ENCODE data around the gene UGDH.
"Not testable (repeated sequence)": the region's sequence is repeated elsewhere in the genome, so short reads cannot be mapped to it uniquely, and the experiment has no call there.

GRCh38 chr4:39458161-39458504, 69.1 kb downstream of the UGDH start:
- not testable (repeated sequence) for TF ChIP-seq CTCF, POLR2A (IDR thresholded peaks at IDR 0.05)

Data from transverse colon (tissue), 3 donors.